Activated CD4-positive, CD25-positive, alpha-beta regulatory T cell treated with anti-CD3 and anti-CD28 coated beads, Interleukin-2, amount 50 U/mL, for 24 hours (primary cell): ENCODE measurements around the gene FGFRL1.

Source experiments
- ATAC-seq, 2 donors: fragments of 150-1000 bp; cut with Tn5 transposase; one replicate each; pipeline ENCODE4 v1.10.0; 2021; ENCODE audit warnings: mild to moderate bottlenecking in 1 of 2, moderate library complexity in 1 of 2

The FGFRL1 gene

DNA sequence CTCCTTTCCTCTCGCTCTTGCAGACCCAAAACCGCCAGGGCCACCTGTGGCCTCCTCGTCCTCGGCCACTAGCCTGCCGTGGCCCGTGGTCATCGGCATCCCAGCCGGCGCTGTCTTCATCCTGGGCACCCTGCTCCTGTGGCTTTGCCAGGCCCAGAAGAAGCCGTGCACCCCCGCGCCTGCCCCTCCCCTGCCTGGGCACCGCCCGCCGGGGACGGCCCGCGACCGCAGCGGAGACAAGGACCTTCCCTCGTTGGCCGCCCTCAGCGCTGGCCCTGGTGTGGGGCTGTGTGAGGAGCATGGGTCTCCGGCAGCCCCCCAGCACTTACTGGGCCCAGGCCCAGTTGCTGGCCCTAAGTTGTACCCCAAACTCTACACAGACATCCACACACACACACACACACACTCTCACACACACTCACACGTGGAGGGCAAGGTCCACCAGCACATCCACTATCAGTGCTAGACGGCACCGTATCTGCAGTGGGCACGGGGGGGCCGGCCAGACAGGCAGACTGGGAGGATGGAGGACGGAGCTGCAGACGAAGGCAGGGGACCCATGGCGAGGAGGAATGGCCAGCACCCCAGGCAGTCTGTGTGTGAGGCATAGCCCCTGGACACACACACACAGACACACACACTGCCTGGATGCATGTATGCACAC lies 13.6 kb downstream of the FGFRL1 start:
- no peak for ATAC-seq

DNA sequence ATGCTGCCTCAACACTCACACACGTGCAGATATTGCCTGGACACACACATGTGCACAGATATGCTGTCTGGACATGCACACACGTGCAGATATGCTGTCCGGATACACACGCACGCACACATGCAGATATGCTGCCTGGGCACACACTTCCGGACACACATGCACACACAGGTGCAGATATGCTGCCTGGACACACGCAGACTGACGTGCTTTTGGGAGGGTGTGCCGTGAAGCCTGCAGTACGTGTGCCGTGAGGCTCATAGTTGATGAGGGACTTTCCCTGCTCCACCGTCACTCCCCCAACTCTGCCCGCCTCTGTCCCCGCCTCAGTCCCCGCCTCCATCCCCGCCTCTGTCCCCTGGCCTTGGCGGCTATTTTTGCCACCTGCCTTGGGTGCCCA lies 14.7 kb downstream of the FGFRL1 start:
- peak; percentile 85 to 86 for ATAC-seq

DNA sequence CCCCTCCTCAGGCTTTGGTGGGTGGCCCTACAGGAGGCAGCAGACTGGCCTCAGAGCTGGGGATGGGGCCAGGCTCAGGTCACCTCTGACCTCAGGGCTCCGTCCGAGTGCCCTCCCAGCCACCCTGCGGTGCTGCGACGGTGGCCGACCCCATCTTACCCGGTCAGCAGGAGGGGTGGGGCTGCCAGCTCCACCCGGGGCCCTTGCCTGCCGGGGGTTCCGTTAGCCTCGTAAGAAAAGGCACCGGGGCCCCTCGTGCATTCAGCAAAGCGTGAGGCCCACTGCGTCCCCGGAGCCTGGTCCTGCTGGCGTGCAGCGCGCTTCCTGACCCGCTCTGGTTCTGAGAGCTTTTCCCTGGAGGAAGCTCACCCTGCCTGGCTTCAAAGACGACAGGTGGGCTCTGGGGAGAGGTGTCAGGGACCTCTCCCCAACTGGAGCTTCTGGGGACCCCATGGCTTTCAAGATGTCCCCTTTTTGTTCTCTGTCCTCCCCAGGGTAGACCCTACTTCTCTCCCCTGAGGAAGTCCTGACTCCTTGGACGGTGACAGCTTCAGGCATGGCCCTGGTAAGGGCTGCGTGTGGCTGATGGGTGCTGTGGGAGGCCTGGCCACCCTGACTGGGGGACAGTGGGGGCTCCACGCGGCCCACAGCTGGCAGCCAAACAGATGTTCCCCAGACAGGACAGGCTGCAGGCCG lies 15.9 kb downstream of the FGFRL1 start:
- no peak for ATAC-seq

DNA sequence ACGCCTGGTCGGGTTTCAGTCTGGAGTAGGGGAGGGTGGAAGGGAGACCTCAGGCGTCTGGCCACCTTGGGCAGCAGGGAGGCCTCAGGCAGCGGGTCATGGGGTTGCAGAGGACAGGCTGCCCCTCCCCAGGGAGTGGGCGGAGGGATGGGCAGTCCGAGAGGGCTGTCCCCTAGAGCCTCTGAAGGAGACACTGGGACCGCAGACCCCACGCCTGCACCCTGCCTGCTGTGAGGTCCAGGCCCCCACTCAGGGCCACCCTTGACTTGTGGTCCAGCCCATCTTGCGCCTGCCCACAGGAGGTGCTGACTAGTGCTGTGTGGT lies 16.5 kb downstream of the FGFRL1 start:
- ATAC-seq: no peak

DNA sequence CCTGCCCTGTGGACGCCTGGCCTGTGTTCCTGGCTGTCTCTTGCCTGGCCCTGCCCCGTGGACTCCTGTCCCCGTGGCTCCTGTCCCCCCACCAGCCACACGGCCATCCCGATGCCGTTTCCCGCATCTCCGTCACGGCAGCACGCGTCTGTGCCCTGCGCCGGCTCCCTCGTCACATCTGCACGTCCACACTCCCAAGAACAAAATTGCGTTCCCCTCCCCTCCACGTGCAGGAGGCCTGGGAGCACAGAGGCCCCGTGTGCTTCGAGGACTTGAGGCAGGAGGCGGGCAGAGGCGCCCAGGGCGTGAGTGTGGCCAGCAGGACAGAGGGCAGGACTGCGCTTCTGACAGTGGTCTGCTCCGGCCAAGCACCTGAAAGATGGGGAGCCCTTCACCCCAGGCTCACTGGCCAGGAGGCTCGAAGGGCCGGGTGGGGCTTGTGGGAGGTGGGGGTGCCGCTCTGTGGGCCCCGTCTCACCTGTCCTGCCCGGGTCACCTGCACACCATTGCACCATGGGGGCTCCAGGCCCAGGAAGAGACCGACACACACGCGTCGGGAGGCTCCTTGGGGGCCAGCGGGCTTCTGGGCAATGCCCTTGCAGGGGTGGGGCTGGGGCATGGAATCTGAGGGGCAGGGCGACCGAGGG lies 17.3 kb downstream of the FGFRL1 start:
- no peak for ATAC-seq

DNA sequence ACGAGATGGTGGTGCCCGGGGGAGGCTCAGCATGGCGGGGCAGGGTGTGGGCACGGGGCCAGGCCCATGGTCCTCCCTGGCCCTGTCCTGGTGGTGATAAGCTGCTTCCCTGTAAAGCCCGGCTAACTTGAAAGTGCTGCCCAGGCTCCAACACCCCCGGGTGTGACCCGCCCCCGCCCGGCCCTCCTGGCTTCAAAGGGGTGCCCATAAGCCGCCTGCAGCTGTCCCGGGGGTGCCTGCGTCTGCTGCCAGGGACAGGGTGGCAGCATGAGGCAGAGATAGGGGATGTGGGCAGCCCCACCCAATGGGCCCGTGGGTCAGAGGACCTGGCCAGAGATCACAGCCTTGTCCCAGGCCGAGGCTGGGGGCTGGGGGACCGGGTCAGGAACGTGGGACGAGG lies 18.1 kb downstream of the FGFRL1 start:
- no peak for ATAC-seq

DNA sequence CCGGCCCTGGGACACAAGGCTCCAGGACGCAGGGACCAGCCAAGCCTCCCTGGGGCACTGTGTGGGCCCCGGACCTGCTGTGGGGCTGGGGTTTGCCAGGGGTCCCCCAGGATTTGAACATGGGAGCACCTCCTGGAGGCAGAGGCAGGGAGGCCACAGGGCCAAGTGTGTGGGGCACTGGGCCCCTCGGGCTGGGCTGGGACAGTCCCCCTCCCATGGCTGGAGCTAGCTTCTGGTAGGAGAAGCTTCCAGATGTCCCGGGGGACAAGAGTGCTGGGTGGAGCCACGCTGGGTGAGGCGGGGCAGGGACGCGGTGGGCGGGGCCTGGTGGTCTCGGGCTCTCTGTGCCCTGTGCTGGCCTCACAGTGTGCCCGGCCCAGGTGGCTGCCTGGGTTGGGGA lies 18.6 kb downstream of the FGFRL1 start:
- no peak for ATAC-seq

DNA sequence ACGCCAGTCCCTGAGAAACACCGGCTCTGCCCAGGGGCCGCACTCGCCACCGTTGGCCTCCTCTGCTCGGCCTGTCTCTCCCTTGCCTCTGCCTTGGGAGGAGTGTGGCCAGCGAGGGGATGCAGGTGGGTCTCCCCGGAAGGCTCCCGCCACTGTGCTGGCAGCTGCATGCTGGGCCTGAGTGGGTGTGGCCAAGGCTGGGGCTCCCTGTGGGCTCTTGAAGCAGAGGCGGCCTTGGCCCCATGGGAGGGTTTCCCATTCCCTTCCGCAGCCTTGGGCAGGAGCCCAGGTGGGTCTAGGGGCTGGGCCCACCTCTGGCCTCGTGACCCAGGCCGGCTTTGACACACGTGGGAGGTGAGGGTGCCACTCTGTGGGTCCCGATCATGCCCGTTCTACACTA lies 19.1 kb downstream of the FGFRL1 start:
- no peak for ATAC-seq

DNA sequence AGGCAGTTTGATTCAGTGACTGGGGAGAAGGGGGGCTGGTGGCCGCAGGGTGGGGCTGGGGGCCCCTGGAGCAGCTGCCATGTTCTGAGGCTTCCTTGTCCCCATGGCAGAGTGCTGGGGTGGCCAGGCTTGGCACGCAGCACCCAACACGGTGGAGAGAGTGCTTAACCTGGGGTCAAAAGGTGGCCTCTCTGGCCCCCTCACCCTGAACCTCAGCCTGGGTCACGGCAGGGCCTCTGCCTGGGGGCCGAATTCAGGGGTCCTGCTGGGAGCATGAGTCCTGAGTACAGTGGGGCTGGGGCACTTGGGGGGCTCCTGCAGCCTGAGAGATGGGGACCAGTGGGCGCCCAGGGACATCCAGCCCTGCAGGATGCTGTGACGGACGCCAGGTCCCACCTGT lies 19.9 kb downstream of the FGFRL1 start:
- no peak for ATAC-seq

DNA sequence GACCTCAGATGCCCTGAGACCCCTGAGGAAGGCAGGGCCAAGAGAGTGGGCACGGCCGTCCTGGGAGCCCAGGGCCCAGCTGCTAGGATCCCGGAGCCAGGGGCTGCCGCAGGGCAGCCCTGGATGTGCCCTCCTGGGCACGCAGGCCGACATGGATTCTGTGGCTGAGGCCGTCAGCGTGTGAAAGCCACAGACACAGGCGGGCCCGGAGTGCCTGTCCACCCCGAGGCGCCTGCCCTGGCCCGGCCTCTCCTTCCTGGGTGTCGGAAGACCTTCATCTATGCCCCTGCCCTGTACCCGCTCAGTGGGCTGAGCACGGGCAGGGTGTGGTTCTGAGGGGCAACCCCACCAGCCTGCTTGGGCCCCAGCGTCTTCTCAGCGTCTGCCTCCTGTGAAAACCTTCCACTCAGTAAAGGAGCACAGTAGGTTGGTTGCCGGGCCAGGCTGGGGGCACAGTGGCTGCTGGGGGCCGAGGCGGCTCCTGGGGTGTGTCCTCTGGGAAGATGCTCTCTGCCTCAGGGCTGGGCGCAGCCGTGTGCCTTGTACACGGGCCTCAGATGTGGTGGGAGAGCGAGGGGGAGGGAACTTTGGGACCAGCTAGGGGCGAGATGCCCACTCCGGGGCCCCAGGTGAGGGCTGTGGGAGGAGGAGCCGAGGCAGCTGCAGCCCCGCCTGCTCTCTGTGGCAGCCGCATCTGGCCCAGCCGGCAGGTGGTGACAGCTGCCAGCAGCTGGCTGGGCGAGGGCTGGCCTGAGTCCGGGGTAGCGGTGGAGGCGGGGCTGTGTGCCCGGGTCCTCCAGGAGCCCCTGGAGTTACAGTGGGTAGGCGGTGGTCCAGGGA lies 20.8 kb downstream of the FGFRL1 start:
- no peak for ATAC-seq

DNA sequence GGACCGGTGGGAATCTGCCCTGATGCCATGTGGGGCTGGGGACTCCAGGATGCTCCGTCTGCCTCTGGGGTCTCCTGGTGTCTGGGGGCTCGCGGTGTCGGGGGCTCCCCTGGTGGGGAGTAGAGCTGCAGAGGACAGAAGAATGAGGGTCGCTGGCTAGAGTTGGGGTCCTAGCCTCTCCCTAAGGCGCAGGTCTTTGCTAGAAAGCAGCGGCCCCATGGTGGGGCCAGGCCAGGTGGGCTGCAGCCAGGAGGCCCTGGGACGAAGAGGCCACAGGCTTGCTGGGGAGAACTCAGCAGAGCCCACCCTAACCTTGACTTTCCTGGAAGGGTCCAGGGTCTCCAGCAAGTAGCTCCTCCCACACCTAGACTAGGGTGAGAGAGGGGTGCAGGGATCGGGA lies 21.4 kb downstream of the FGFRL1 start:
- ATAC-seq: no peak

DNA sequence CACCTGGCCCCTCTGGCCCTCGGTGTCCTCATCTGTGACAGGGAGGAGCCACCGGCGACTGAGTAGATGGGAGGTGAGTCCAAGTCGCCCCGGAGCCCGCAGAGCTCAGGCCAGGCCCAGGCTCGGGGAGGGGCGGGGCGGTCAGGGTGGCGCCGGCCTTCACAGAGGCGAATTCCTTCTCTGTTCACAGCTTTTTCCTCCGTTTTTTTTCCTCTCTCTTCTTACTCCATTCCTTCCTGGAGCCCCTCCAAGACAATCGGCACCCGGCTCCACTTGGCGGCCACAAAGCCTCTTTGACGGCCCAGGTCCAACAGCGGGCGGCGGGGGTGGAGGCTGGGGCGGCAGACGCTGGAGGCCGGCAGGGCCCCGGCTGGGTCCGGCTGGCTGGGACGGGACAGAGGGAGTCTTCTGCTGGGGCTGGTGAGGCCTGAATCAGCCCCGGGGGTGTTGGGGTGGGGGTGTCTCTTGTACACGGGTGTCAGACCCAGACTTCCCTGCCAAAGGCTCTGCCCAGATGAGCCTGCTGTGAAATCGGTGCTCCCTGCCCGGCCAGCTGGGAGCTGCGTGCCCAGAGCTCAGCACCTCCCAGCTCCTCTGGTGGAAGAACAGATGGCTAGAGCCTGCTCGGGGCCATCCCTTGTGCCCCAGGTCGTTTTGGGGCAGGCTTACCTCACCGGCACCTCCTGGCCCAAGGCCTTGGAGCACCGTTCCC lies 22.6 kb downstream of the FGFRL1 start:
- ATAC-seq: no peak

DNA sequence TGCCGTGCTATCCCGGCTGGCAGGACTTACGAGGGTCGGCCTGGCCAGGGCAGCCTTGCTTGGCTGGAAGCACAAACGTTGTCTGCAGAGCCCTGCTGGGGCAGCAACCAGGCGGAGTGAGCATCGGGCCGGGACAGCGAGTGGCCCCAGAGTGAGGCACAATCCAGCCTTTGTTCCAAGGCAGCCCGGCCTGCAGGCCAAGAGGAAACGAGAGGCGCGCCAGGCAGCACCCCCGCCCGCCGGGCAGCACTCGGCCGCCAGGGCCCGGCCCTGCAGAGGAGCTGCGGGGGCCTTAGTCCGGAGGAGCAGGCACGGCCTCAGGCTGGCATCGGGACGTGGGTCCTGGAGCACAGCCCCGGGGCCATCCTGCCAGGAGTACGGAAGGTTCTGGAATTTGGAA lies 24.1 kb downstream of the FGFRL1 start:
- no peak for ATAC-seq

DNA sequence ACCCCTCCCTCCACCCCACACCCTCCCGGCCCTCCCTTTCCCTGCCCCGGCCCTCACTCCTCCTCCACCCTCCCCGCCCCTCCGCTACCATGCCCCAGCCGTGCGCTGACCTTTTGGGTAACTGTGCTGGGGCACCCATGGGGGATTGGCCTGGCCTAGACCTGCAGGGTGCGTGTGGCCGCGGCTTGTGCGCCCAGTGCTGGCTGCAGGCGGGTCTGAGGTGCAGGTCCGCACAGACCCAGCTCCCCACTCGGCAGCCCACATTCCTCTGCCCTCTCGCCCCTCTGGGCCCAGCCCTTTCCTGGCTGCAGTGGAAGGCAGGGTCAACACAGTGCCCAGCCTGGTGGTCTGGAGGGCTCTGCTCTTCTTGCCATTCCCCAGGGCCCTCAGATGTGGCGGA lies 24.7 kb downstream of the FGFRL1 start:
- ATAC-seq: no peak

DNA sequence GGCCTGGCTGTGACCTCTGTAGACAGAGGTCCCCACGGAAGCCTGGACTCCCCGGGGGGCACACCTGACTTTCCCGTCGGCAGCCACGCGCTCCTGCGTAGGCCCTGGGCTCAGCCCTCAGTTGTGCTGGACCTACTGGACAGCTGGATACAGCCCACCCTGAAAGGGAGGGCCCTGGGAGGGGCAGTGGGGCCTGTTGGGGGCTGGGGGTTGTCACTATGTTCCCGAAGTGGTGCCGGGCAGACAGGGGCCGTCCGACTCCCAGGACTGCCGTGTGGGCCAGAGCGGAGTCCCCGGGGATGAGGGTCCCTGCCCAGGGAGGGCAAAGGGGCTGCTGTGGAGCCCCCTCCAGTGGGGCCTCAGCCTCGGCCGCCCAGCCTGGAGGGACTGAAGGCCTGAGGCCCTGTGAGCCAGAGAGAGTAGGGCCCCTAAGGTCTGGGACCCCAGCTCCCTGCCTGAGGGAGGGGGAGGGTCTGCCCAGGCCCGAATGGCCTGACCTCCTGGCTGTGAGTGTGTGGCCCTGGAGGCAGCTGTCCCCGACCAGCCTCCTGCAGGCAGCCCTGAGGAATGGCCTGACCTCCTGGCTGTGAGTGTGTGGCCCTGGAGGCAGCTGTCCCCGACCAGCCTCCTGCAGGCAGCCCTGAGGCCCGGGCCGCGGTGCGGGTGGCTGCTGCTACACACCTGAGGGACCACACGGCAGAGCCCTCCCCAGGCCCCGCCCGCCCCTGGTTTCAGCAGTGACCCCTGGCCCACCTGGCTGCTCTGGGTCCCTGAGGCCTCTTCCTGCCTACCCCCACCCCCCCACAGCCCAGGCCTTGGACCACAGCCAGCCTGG lies 25.8 kb downstream of the FGFRL1 start:
- ATAC-seq: no peak

DNA sequence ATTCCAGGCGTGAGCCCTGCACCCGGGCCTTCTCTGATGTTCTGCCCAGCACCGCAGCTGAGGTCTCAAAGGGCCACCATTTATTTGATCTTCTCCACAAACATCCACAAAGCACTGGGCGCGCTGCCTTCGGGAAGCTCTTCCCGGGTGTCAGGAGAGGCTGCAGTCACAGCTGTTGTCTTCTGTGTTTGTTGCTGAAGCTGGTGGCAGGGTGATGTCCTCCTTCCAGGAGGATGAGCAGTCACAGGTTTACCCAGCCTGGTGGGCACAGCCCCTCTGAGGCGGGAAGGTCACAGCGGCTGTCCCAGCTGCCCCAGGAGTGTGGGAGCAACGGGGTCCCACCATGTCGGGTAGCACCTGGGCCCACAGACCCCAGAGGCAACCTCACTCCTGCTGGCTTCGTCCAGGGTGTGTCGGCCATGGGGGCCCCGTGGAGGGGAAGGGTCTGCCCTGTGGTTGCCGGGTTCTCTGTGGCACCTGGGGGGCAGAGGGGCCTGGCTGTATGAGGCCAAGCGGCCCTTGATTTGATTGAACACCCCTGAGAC lies 27.6 kb downstream of the FGFRL1 start:
- no peak for ATAC-seq

DNA sequence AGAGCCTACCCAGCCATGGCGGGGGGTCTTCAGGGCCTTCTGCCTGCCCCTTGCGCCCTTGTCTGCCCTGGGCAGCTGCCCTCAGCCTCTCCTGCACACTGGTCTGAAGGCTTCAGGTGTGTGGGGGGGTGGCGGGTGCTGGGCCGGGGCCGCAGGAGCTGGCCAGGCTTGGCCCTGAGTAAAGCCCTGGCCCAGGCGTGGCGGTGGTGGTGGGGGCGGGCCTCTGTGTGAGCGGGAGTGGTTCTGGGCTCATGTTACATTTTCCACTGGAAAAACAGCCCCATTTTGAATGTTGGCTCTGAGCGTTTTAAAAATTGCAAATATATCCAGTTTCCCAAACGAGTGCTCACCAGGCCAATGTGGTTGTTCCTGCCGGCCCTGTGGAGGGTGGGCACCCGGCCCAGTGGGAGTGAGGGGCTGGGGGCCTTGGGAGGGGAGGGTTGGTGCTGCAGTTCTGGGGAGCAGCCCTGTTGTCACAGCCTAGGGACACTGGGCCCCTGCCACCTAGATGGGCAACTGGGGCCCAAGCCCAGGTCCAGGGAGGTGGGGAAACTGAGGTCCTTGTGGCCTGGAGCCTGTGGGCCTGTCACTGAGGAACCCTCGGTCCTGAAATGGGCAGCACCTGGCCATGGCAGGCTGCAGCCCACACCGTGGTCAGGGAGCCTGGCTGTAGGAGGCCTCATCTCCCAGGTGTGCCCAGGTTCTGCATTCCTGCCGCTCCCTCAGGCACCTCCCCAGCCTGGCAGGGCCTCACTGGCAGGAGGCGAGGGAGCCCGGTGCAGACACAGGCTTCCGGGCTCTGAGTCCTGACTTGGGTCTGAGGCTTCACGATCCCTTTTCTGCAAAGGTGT lies 28.3 kb downstream of the FGFRL1 start:
- no peak for ATAC-seq

DNA sequence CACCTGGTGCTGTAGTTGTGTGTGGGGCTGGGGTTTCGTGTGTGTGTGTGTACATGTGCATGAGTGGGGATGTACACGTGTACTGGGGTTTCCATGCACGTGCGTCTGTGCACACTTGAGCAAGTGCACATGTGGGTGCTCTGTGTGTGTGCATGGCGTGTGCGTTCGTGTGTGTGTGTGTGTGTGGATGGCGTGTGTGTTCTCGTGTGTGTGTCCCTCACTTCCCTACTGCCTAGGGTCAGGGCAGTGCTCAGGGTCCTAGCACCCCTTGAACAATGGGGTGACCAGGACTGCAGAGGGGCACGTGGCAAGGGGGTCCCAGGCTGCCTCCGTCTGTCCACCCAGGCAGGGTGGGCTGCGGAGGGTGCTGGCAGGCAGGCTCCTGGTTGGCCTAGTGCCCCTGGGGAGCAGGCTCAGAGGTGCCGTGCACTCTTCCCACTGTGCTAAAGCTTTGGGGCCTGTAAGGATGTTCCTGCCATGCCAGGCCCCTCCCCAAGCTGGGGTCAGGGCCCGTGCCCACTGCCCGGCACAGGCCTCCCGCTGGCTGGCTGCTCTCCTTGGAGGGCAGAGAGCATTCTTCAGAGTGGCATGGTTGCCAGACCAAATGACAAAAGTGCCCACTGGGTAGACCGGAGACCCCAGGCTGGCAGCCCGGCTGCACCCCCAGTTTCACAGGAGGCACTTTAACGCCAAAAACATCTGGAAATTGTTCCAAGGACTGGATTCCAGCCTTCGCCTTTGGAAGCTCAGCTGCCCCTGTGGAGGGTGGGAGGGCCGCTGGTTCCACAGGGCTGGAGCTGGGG lies 29.1 kb downstream of the FGFRL1 start:
- ATAC-seq: no peak

DNA sequence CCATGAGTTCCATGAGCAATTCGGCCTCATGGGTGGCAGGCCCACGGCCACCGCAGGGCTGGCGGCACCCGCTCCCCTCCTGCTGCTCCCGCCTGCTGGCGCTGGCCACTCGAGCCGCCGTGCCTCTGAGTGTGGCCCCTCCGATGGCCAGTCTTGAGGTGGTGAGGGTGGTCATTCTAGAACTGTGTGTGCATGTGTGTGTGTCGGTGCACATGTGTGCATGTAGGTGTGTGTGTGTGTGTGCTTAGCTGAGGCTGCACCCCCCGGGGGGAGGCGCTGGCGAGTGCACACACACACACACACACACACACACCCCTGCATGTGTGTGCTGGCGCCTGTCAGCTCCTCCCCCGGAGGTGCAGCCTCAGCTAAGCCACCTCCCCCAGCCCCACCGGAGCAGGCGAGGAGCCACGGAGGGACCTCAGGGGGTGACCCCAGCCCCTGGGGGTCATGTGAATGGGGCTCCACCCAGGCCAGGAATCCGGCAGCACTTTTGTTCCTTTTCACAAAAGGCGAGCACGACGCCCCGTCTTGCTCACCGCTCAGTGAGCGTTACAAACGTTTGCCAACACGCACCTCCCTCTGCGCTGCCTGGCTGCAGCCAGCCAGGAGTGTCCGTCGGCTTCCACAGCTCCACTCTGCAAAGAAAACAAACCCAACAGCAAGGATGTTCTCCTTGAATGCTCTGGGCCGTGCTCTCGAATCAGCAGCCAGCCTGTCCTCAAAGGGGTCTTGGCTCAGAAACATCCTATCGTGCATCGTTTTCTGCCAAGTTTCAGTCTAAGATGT lies 29.9 kb downstream of the FGFRL1 start:
- ATAC-seq: no peak
